Melanocyte of skin (primary cell): ENCODE results near the gene KANK4. TPM values are rescaled to one million over a fixed set of nuclear protein-coding genes. Genes with fewer than 3 reads are reported as not detected.

Experiments
- small RNA-seq, 2 donors: library from RNA; depleted of rRNA; stranded (forward); fragments of <200 nt; gene quantifications; one replicate each; pipeline ENCODE3, GENCODE V24; 2012
- total RNA-seq, 2 donors: library from RNA; depleted of rRNA; stranded (reverse); fragments of >200 nt; gene quantifications; 2 replicates each; pipeline ENCODE4 v1.2.3, GENCODE V29; 2012

The KANK4 gene
- not detected for total RNA-seq

GRCh38 chr1:62318756-62319544 is at the start of gene KANK4:
KANK4 (minus strand) TSS chr1:62319434; CDS start chr1:62281564, 37,870 bp downstream.

GRCh38 chr1:62194651-62195544 is 124.3 kb downstream of the KANK4 start, which contains the start of gene L1TD1:
L1TD1 (plus strand) TSS chr1:62194849; CDS start chr1:62206629, 11,780 bp downstream.

Small RNA genes within 50 kb of the gene (small RNA-seq; reads per million reads assigned to genes)
- 0 reads per million in 2 donors for gene RNU6-371P

Other genes with a start within 250 kb of the KANK4 start
- gene L1TD1, start 124.6 kb downstream of the KANK4 start, total RNA-seq: under 1 TPM; 0.67 to 0.69 TPM
- 10 to 100 TPM; 10.7 to 20.6 TPM for gene USP1, start 117.6 kb upstream of the KANK4 start, total RNA-seq